Thoracic aorta (tissue), 2 donors: ENCODE measurements around the gene CADM4. TPM values are rescaled to one million over a fixed set of nuclear protein-coding genes. Genes with fewer than 3 reads are reported as not detected.

Source experiments
- ATAC-seq: fragments of 150-250 bp; one replicate; pipeline ENCODE4 v1.8.0; 2017; ENCODE audit warnings: low read depth; ENCODE audit not compliant: insufficient number of reproducible peaks, low FRiP score
- DNase-seq: peaks from one replicate; pipeline ENCODE4 v3.0.0-alpha.2; 2020; ENCODE audit warnings: low spot score
- H3K27ac ChIP-seq, 2 donors: fragments of 200-600 bp; sonication (generic); 1 replicate in 1 of 2; 2 replicates in 1 of 2; pipeline ENCODE4 v1.5.1; 2016; ENCODE audit warnings: mild to moderate bottlenecking in 2 of 2, moderate library complexity in 2 of 2
- H3K27me3 ChIP-seq: fragments of 200-600 bp; sonication (generic); replicated peaks from 2 replicates; pipeline ENCODE4 v1.6.0; 2016; ENCODE audit warnings: mild to moderate bottlenecking; ENCODE audit not compliant: insufficient read depth
- H3K36me3 ChIP-seq: fragments of 200-600 bp; sonication (generic); one replicate; pipeline ENCODE4 v1.5.1; 2016
- H3K4me1 ChIP-seq, 2 donors: fragments of 200-600 bp; sonication (generic); 1 replicate in 1 of 2; 2 replicates in 1 of 2; pipeline versions ENCODE4 v1.5.1 to v1.6.0; 2016; ENCODE audit warnings: low read depth in 2 of 2, mild to moderate bottlenecking in 1 of 2; ENCODE audit not compliant: control insufficient read depth in 1 of 2
- H3K4me3 ChIP-seq: fragments of 200-600 bp; sonication (generic); 2 replicates; pipeline ENCODE4 v1.5.1; 2016; ENCODE audit warnings: mild to moderate bottlenecking
- H3K9me3 ChIP-seq: fragments of 200-600 bp; sonication (generic); 2 replicates; pipeline ENCODE4 v1.5.1; 2016
- total RNA-seq, 2 donors: library from RNA; depleted of rRNA; stranded (reverse); fragments of >200 nt; gene quantifications; one replicate each; pipeline versions ENCODE4 v1.1.0 to v1.2.3, GENCODE V29; 2016
- TF ChIP-seq, protein P1 (sequence below): fragments of 200-600 bp; sonication (generic); IDR thresholded peaks from one replicate; pipeline ENCODE4 v1.5.1; 2019; ENCODE audit warnings: antibody characterized with exemption

CADM4 gene
- total RNA-seq, 2 donors from 2014 or later: 1.9 to 5.6 TPM

DNA sequence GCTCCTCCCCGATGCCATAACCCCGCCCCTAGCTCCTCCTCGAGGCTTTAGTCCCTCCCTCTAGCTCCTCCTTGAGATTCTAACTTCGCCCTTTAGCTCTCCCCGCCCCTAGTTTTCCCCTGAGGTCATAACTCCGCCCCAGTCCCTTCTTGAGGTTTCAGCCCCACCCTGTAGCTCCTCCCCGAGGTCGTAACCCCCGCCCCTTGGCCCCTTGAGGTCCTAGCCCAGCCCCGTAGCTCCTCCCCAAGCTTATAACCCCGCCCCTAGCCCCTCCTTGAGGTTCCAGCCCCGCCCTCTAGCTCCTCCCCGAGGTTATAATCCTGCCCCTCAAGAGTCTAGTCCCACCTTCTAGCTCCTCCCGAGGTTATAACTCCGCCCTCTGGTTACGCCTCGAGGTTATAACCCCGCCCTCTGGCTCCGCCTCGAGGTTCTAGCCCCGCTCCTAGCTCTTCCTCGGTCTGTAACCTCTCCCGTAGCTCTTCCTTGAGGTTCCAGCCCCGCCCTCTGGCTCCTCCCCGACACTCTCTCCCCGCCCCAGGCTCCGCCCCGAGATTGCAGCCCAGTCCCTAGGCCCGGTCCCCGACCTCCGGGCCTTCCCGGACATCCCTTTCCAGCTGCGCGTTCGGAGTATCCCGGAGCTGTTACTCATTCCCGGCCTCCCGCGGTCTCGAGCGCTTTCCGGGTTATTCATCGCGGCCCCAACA is 28.9 kb upstream of the CADM4 start:
- Histone ChIP-seq H3K9me3 (no peaks in the 10 kb centered on the region), H3K4me3 (peak overlapping the region; percentile 97), H3K36me3 (peaks cover 7% of the 10 kb centered on the region), H3K27me3 (no peaks in the 10 kb centered on the region), H3K4me1 (peaks cover 3 to 17% of the 10 kb centered on the region in 2 donors), H3K27ac (peak overlapping the region; percentile 87 to 89)
- TF ChIP-seq, protein P1, sequence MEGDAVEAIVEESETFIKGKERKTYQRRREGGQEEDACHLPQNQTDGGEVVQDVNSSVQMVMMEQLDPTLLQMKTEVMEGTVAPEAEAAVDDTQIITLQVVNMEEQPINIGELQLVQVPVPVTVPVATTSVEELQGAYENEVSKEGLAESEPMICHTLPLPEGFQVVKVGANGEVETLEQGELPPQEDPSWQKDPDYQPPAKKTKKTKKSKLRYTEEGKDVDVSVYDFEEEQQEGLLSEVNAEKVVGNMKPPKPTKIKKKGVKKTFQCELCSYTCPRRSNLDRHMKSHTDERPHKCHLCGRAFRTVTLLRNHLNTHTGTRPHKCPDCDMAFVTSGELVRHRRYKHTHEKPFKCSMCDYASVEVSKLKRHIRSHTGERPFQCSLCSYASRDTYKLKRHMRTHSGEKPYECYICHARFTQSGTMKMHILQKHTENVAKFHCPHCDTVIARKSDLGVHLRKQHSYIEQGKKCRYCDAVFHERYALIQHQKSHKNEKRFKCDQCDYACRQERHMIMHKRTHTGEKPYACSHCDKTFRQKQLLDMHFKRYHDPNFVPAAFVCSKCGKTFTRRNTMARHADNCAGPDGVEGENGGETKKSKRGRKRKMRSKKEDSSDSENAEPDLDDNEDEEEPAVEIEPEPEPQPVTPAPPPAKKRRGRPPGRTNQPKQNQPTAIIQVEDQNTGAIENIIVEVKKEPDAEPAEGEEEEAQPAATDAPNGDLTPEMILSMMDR: no peak
- peak; percentile 99 for ATAC-seq
- DNase-seq: peak; percentile 98

DNA sequence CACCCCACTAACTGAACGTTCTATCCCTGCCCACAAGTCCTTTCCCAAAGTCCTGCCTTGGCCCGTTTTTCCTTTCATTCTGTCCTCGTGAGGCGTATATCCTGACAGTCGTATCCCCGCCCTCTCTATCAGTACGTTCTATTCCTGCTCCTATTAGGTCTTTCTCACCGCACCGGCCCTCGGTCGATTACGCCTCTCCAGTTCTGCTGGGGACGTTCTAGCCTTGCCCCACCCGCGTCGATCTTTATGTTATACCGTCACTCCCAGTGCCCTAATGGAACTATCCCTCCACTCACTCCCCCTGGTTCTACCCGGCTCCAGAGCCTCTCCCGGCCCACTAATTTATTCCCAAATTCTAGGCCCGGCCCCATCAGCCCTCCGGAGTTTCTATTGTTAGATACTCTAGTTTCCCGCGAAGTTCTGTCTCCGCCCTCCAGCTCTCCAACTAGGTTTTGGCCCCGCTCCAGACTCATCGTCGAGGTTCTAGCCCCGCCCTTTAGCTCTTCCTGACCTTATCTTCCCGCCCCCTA is 28.3 kb upstream of the CADM4 start:
- DNase-seq: no peak
- H3K36me3 ChIP-seq: peaks cover 7% of the 10 kb centered on the region
- no peak for ATAC-seq
- H3K9me3 ChIP-seq: no peaks in the 10 kb centered on the region
- peaks cover 3 to 17% of the 10 kb centered on the region in 2 donors for H3K4me1 ChIP-seq
- no peaks in the 10 kb centered on the region for H3K27me3 ChIP-seq
- H3K27ac ChIP-seq: peak overlapping the region; percentile 8 to 40
- H3K4me3 ChIP-seq: peak overlapping the region; percentile 97
- TF ChIP-seq, protein P1: no peak

DNA sequence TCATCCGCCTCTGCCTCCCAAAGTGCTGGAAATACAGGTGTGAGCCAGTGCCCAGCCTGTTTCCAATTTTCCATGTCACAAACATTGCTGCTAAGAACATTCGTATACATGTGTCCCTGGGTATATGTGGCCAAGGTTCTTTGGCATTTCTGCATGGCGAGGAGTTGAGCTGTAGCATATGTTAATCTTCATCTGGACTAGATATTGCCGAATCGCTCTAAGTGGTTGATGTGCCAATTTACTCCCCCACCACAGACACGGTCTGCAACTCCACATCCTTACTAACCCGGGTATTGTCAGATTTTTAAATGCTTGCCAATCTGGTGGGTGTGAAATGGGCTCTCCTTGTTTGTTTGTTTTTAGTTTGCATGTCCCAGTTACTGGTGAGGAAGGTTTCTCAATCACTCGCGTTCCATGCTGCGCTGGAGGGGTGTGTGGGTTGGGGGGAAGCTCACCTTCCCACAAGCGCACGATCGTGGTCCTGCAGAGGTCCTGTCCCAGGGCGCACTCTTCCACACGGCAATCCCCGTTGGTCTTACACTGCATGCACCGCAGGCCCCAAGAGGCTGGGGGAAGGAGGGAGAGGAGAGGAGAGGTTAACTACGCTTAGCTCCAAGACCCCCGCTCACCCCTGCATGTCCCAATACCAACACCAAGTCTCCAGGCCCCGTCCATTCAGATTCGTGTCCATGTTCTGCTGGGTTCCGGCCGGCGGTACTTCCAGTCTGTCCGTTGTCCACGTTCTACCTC is 27.7 kb upstream of the CADM4 start:
- DNase-seq (no peak), ATAC-seq (no peak)
- TF ChIP-seq, protein P1: no peak
- H3K36me3 ChIP-seq: peaks cover 7% of the 10 kb centered on the region
- H3K4me1 ChIP-seq: peaks cover 3 to 17% of the 10 kb centered on the region in 2 donors
- H3K27me3 ChIP-seq: no peaks in the 10 kb centered on the region
- H3K27ac ChIP-seq: peak overlapping the region in 1 of 2 donors; percentile 40
- H3K9me3 ChIP-seq: no peaks in the 10 kb centered on the region
- peak overlapping the region; percentile 97 for H3K4me3 ChIP-seq

DNA sequence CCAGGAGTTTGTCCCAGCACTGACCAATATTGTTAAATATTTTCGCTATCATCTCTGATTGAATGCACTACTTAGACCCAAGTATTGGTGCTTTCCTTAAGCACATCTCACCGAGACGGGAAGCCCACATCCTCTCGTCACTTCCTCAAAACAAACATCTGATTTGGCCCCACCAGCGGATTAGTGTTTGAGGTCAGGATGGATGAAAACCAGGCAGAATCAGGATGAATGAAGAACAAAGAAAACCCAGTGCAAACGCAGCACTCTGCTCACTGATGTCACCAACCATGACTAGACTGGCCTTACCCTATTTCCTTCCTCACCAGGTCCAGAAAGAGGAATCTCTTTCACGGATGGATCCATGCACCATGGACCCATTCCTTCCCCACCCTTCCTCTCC is 24.4 kb upstream of the CADM4 start:
- Histone ChIP-seq H3K27me3 (no peaks in the 10 kb centered on the region), H3K36me3 (peaks cover 10% of the 10 kb centered on the region), H3K27ac (no peak overlapping the region), H3K4me1 (peaks cover 0 to under 1% of the 10 kb centered on the region in 2 donors), H3K9me3 (no peaks in the 10 kb centered on the region), H3K4me3 (no peak overlapping the region)
- ATAC-seq (no peak), DNase-seq (no peak)
- TF ChIP-seq, protein P1: no peak

DNA sequence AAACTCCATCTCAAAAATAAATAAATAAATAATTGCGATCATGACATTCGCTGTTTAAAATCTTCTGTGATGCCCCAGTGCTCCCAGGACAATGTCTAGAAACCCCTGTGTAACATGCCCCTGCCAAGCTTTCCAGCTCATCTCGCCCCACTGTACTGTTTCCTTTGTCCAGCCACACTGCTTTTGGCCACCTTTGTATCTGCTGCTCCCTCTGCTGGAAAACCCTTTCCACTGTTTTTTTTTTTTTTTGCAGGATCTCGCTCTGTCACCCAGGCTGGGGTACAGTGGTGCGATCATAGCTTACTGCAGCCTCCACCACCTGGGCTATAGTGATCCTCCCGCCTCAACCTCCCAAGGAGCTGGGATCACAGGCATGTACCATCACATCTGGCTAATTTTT is 22.8 kb upstream of the CADM4 start:
- Histone ChIP-seq H3K36me3 (peaks cover 10% of the 10 kb centered on the region), H3K4me3 (no peak overlapping the region), H3K9me3 (no peaks in the 10 kb centered on the region), H3K27me3 (no peaks in the 10 kb centered on the region), H3K4me1 (no peaks in the 10 kb centered on the region), H3K27ac (no peak overlapping the region)
- ATAC-seq (no peak), DNase-seq (no peak)
- TF ChIP-seq, protein P1: no peak
